Ovary (tissue), 9 donors: ENCODE results near the gene ARHGAP18. TPM values are rescaled to one million over a fixed set of nuclear protein-coding genes. Genes with fewer than 3 reads are reported as not detected.

Experiments
- DNase-seq, 5 donors: peaks; one replicate each; pipeline ENCODE4 v3.0.0-alpha.2; 2019 to 2020
- H3K27ac ChIP-seq, 2 donors: fragments of 200-600 bp; one replicate each; pipeline versions ENCODE4 v1.5.1 to v1.8.0; 2019 to 2022
- H3K27me3 ChIP-seq: fragments of 200-600 bp; one replicate; pipeline ENCODE4 v1.8.0; 2022
- H3K36me3 ChIP-seq: fragments of 200-600 bp; sonication (generic); one replicate; pipeline ENCODE4 v1.5.1; 2019
- H3K4me1 ChIP-seq: one replicate; pipeline ENCODE4 v1.8.1; 2013; ENCODE audit warnings: mild to moderate bottlenecking, moderate library complexity; ENCODE audit not compliant: insufficient read depth
- H3K4me3 ChIP-seq: fragments of 200-600 bp; sonication (generic); one replicate; pipeline ENCODE4 v1.5.1; 2017
- H3K9me3 ChIP-seq, 2 donors: fragments of 200-600 bp in 1 of 2; sonication (generic) in 1 of 2; one replicate each; pipeline versions ENCODE4 v1.5.1 to v1.8.1; 2013 to 2019; ENCODE audit warnings: mild to moderate bottlenecking in 1 of 2, moderate library complexity in 1 of 2
- EP300 ChIP-seq: sonication (generic); formaldehyde crosslinking; IDR thresholded peaks from one replicate; pipeline ENCODE4 v1.6.1; 2017; ENCODE audit warnings: antibody characterized with exemption
- POLR2A ChIP-seq: fragments of 450-650 bp; IDR thresholded peaks from one replicate; pipeline ENCODE4 v1.6.1; 2017; ENCODE audit warnings: antibody characterized with exemption, mild to moderate bottlenecking, moderate library complexity
- WGBS, 3 donors: extraction: QIAGEN DNeasy Blood & Tissue Kit in 1 of 3; methylation state at CpG; one replicate each; pipeline versions ENCODE4 v1.1.5 to v1.1.7; 2013 to 2017; 5-methylcytosine and 5-hydroxymethylcytosine counted together
- intact Hi-C, 4 donors: fragments of 100-400 bp; cut with DNase I; formaldehyde crosslinking; loops; one replicate each; pipeline versions ENCODE4 v1.11.0 to v1.15.1; 2022 to 2023
- polyA plus RNA-seq, 2 donors: library from polyadenylated mRNA; stranded (reverse); fragments of 200-250 nt in 1 of 2; fragments of 350-450 nt in 1 of 2; fragmentation: Illumina TruSeq in 1 of 2; extraction: RNeasy Lipid Tissue Mini Kit (QIAGEN cat#74804) in 1 of 2; gene quantifications; one replicate each; pipeline ENCODE4 v1.2.3, GENCODE V29; 2013 to 2014
- total RNA-seq, 7 donors: library from RNA; depleted of rRNA in 2 of 7; stranded (reverse); fragments of >200 nt in 2 of 7; fragmentation: NEBNext Ultra II Directional in 3 of 7; extraction: Animal tissue kit (Norgen Biotek cat#: 25700) in 3 of 7; gene quantifications; one replicate each; pipeline versions ENCODE4 v1.1.0 to v1.2.4, GENCODE V29; 2016 to 2023
- TF ChIP-seq, protein P1 (sequence below), 3 donors: fragments of 450-650 bp in 2 of 3; fragments of 200-600 bp in 1 of 3; IDR thresholded peaks; one replicate each; pipeline versions ENCODE4 v1.5.1 to v1.8.0; 2016 to 2022; ENCODE audit warnings: antibody characterized with exemption in 3 of 3, mild to moderate bottlenecking in 1 of 3
- donor health status: DM: no; HTN: no; CAD: no; lungs with moderate emphysema.
- donor health status: DM: no; HTN: no; CAD: no.
- donor health status: Bipolar disorder and iron deficiency.
- donor health status: DM: yes; HTN: yes; CAD: no.
- donor health status: DM: no; HTN: no; CAD: no.
- donor health status: DM: yes; HTN: yes; CAD: no.

The ARHGAP18 gene
- total and polyA plus RNA-seq, 9 donors = 4.4 to 35.3 (median 9.6) TPM

DNA sequence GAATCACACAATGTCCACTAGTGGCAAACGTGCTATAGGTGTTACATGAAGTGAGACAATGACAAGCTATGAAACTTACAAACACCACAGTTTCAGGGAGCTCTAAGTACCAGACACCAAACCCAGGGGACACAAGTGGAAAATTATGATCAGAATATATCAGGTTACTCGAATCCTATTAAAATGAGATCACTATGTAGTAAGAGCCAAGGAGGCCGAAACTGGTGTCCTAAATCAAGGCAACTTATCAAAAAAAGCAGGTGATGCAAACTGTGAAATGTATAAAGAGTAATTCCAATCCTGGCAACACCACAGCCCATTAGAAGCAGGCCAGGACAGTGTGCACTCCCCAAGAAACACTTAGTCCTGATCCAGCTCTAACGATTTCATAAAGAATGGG lies 100.3 kb downstream of the ARHGAP18 start:
- no peaks in the 10 kb centered on the region for H3K27me3 ChIP-seq
- H3K9me3 ChIP-seq = no peaks in the 10 kb centered on the region
- TF ChIP-seq EP300 = no peak
- TF ChIP-seq POLR2A = no peak
- TF ChIP-seq, protein P1, sequence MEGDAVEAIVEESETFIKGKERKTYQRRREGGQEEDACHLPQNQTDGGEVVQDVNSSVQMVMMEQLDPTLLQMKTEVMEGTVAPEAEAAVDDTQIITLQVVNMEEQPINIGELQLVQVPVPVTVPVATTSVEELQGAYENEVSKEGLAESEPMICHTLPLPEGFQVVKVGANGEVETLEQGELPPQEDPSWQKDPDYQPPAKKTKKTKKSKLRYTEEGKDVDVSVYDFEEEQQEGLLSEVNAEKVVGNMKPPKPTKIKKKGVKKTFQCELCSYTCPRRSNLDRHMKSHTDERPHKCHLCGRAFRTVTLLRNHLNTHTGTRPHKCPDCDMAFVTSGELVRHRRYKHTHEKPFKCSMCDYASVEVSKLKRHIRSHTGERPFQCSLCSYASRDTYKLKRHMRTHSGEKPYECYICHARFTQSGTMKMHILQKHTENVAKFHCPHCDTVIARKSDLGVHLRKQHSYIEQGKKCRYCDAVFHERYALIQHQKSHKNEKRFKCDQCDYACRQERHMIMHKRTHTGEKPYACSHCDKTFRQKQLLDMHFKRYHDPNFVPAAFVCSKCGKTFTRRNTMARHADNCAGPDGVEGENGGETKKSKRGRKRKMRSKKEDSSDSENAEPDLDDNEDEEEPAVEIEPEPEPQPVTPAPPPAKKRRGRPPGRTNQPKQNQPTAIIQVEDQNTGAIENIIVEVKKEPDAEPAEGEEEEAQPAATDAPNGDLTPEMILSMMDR (IDR thresholded peaks at IDR 0.05) = no peak
- intact Hi-C loops = loop anchor here in 2 of 4 donors (10.0 kb wide), 1 partner anchor 115 kb away; no protein-coding TSS in a partner anchor
- no peak for DNase-seq
- H3K36me3 ChIP-seq = no peaks in the 10 kb centered on the region
- WGBS, 3 donors = 43 to 79% (median 72%) methylated on average over 4 of the region's 4 CpGs
- H3K4me1 ChIP-seq = no peaks in the 10 kb centered on the region
- no peak overlapping the region for H3K4me3 ChIP-seq
- H3K27ac ChIP-seq = no peak overlapping the region

DNA sequence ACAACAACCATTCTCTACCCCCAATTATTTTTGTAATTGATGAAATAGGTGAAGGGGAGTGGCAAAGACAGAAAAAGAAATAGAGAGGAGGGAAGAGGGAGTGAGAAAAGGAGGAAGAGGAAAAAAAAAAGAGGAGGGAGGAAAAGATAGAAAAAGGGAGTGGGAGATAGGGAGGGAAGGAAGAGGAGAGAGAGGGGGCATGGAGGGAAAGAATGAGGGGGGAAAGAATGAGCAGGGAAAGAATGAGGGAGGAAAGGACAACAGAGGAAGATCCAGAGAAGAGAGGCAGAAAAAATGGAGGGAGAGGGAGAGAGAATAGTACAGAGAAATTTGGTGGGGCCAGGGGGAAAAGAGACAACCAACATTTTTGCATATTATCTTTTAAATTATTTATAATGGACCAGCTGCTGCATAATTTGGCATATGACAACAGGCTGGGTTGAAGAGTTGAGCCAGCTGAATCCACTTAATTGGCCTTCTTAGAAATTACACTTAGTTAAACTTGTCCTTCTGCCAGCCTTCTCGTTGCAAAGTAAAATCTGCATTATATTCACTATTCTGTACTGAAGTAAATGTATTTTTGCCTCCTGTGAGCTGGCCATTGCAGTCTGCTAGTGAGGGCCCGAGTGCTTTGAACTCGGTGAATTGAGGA lies 101.0 kb downstream of the ARHGAP18 start:
- TF ChIP-seq EP300 = no peak
- TF ChIP-seq, protein P1 (IDR thresholded peaks at IDR 0.05) = no peak
- no peak for TF ChIP-seq POLR2A
- WGBS, 3 donors = 41 to 49% (median 41%) methylated on average over 3 of the region's 3 CpGs

DNA sequence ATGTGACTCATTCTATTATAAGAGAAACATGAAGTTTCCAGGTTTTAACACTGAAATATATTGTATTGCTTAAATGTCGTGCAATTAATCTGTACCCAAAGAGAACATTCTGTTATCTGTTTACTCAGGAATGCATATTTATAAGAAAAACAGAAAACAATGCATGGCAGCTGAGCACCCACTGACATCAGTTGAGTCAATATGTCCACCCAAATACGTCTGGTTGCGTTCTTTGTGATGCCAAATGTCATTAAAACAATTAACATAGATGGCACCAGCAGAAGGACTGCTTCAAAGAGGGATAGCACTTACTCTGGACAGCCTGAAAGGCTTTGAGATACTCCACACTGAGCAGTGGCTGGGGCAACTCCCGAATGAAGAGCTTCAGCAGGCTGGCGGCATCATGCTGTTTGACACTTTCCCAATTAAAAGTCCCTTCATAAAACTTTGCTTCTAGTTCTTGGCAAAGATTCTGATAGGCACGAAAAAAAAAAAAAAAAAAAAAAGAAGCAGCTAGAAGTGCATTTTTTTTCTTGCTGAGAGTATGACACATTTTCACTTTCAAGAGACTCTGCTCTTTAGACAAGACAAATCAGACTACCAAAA lies 102.3 kb downstream of the ARHGAP18 start:
- DNase-seq = peak in 3 of 5 donors; percentile 24 to 36 (median 31)
- intact Hi-C loops = loop anchor here in 1 of 4 donors (10.0 kb wide), 1 partner anchor 117 kb away; no protein-coding TSS in a partner anchor

More for the DNA sequence above, 101.0 kb downstream of the ARHGAP18 start:
- Histone ChIP-seq H3K36me3 (no peaks in the 10 kb centered on the region), H3K4me1 (no peaks in the 10 kb centered on the region), H3K4me3 (no peak overlapping the region), H3K9me3 (no peaks in the 10 kb centered on the region), H3K27me3 (no peaks in the 10 kb centered on the region), H3K27ac (no peak overlapping the region)
- DNase-seq = no peak
- intact Hi-C loops = loop anchor here in 1 of 4 donors (10.0 kb wide), 1 partner anchor 116 kb away; no protein-coding TSS in a partner anchor

DNA sequence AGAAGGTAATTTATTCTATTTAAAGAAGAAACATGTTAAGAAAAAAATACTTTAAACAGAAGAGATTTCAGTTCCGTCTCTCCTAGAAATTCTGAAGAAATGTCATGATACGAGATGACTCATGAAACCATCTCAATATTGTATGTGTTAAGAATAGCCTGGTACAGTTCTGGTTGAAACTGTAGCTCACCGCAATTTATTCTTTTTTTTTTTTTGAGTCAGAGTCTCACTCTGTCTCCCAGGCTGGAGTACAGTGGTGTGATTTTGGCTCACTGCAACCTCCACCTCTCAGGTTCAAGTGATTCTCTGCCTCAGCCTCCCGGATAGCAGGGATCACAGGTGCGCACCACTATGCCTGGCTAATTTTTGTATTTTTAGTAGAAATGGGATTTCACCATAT lies 103.3 kb downstream of the ARHGAP18 start:
- DNase-seq = no peak
- intact Hi-C loops = loop anchor here in 1 of 4 donors (10.0 kb wide), 1 partner anchor 118 kb away; no protein-coding TSS in a partner anchor
- Histone ChIP-seq H3K4me3 (no peak overlapping the region), H3K4me1 (no peaks in the 10 kb centered on the region), H3K27me3 (no peaks in the 10 kb centered on the region), H3K9me3 (no peaks in the 10 kb centered on the region), H3K27ac (no peak overlapping the region), H3K36me3 (no peaks in the 10 kb centered on the region)
- TF ChIP-seq, protein P1 (IDR thresholded peaks at IDR 0.05) = no peak
- no peak for TF ChIP-seq POLR2A
- 93 to 96% (median 94%) methylated on average over 5 of the region's 5 CpGs for WGBS, 3 donors

More for the DNA sequence above, 102.3 kb downstream of the ARHGAP18 start:
- H3K27ac ChIP-seq = no peak overlapping the region
- TF ChIP-seq POLR2A (no peak), EP300 (no peak)
- TF ChIP-seq, protein P1 (IDR thresholded peaks at IDR 0.05) = no peak
- H3K27me3 ChIP-seq = no peaks in the 10 kb centered on the region
- H3K4me1 ChIP-seq = no peaks in the 10 kb centered on the region
- H3K36me3 ChIP-seq = no peaks in the 10 kb centered on the region
- H3K4me3 ChIP-seq = no peak overlapping the region
- WGBS, 3 donors = 16 to 28% (median 23%) methylated on average over 6 of the region's 6 CpGs
- no peaks in the 10 kb centered on the region for H3K9me3 ChIP-seq
